ENCODE data around the gene R3HDM4.

DNA sequence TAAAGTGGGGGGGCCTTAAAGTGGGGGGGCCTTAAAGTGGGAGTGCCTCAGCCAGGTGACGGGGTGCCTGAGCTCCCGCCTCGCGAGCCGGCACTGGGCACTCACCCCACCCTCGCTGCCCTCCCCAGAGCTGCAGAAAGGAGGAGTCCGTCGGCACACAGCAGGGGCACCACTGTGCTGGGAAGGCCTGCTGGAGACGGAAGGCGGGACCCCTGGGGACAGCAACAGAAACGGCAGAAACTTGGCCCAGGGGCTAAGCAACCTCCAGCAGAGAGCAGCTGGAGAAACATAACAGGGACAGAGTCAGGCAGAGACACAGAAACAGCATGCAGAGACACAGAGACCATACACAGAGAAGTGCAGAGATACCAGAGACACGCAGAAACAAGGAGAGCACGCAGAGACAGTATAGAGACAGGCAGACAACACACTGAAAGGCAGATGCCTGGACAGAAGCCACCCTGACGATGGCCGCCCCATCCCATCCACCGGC is 45.7 kb downstream of the R3HDM4 start:
- TF ChIP-seq, protein P1, sequence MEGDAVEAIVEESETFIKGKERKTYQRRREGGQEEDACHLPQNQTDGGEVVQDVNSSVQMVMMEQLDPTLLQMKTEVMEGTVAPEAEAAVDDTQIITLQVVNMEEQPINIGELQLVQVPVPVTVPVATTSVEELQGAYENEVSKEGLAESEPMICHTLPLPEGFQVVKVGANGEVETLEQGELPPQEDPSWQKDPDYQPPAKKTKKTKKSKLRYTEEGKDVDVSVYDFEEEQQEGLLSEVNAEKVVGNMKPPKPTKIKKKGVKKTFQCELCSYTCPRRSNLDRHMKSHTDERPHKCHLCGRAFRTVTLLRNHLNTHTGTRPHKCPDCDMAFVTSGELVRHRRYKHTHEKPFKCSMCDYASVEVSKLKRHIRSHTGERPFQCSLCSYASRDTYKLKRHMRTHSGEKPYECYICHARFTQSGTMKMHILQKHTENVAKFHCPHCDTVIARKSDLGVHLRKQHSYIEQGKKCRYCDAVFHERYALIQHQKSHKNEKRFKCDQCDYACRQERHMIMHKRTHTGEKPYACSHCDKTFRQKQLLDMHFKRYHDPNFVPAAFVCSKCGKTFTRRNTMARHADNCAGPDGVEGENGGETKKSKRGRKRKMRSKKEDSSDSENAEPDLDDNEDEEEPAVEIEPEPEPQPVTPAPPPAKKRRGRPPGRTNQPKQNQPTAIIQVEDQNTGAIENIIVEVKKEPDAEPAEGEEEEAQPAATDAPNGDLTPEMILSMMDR (IDR thresholded peaks at IDR 0.05): no peak
- no peak for TF ChIP-seq POLR2A (IDR thresholded peaks at IDR 0.05)
